RWPE2 (cell line): Measurements from ENCODE around the gene CLCF1.

Experiments
- ATAC-seq: fragments of 200-7000 bp; cut with Tn5 transposase; 3 replicates; pipeline ENCODE4 v1.9.1; 2021; ENCODE audit warnings: low read depth
- DNase-seq: peaks from one replicate; pipeline ENCODE4 v3.0.0-alpha.2; 2020; ENCODE audit warnings: low spot score
- H3K27ac ChIP-seq: fragments of 450-650 bp; 2 replicates; pipeline ENCODE4 v1.5.1; 2017; ENCODE audit warnings: mild to moderate bottlenecking; ENCODE audit not compliant: poor library complexity, severe bottlenecking
- H3K27me3 ChIP-seq: fragments of 250-450 bp; sonication (Bioruptor Pico); 2 replicates; pipeline ENCODE4 v1.5.1; 2021; ENCODE audit warnings: mild to moderate bottlenecking, moderate library complexity; ENCODE audit not compliant: insufficient read depth, poor library complexity, severe bottlenecking
- H3K36me3 ChIP-seq: fragments of 250-450 bp; sonication (Bioruptor Pico); 2 replicates; pipeline ENCODE4 v1.5.1; 2020; ENCODE audit warnings: low read depth, mild to moderate bottlenecking, moderate library complexity
- H3K4me1 ChIP-seq: fragments of 250-450 bp; sonication (Bioruptor Pico); 2 replicates; pipeline ENCODE4 v1.5.1; 2021; ENCODE audit warnings: mild to moderate bottlenecking, moderate library complexity; ENCODE audit not compliant: insufficient read depth, poor library complexity, severe bottlenecking
- H3K4me3 ChIP-seq: fragments of 250-450 bp; sonication (Bioruptor Pico); 2 replicates; pipeline ENCODE4 v1.5.1; 2021; ENCODE audit warnings: mild to moderate bottlenecking, moderate library complexity; ENCODE audit not compliant: severe bottlenecking
- H3K9me3 ChIP-seq: fragments of 250-450 bp; sonication (Bioruptor Pico); 2 replicates; pipeline ENCODE4 v1.5.1; 2021; ENCODE audit warnings: mild to moderate bottlenecking, moderate library complexity; ENCODE audit not compliant: severe bottlenecking
- TF ChIP-seq, protein P1 (sequence below): fragments of 450-650 bp; IDR thresholded peaks from one replicate; pipeline ENCODE4 v1.5.1; 2017; ENCODE audit warnings: mild to moderate bottlenecking, moderate library complexity; ENCODE audit not compliant: poor library complexity, severe bottlenecking

Gene CLCF1

GRCh38 chr11:67401495-67402191 is 28.2 kb upstream of the CLCF1 start, which contains the start of gene PPP1CA:
Gene PPP1CA, minus strand, starts transcription at chr11:67401858. Its CDS starts 76 bp downstream, at chr11:67401782.
- ATAC-seq (peak; percentile 82), DNase-seq (peak; percentile 86)
- Histone ChIP-seq H3K4me3 (peak within 1 kb of the TSS; percentile 78), H3K27ac (peak within 1 kb of the TSS; percentile 80), H3K9me3 (no peaks in the 10 kb centered on the region), H3K4me1 (no peaks in the 10 kb centered on the region), H3K36me3 (peaks cover 37% of the 10 kb centered on the region), H3K27me3 (no peaks in the 10 kb centered on the region)
- TF ChIP-seq, protein P1, sequence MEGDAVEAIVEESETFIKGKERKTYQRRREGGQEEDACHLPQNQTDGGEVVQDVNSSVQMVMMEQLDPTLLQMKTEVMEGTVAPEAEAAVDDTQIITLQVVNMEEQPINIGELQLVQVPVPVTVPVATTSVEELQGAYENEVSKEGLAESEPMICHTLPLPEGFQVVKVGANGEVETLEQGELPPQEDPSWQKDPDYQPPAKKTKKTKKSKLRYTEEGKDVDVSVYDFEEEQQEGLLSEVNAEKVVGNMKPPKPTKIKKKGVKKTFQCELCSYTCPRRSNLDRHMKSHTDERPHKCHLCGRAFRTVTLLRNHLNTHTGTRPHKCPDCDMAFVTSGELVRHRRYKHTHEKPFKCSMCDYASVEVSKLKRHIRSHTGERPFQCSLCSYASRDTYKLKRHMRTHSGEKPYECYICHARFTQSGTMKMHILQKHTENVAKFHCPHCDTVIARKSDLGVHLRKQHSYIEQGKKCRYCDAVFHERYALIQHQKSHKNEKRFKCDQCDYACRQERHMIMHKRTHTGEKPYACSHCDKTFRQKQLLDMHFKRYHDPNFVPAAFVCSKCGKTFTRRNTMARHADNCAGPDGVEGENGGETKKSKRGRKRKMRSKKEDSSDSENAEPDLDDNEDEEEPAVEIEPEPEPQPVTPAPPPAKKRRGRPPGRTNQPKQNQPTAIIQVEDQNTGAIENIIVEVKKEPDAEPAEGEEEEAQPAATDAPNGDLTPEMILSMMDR, result peak; percentile 88

DNA sequence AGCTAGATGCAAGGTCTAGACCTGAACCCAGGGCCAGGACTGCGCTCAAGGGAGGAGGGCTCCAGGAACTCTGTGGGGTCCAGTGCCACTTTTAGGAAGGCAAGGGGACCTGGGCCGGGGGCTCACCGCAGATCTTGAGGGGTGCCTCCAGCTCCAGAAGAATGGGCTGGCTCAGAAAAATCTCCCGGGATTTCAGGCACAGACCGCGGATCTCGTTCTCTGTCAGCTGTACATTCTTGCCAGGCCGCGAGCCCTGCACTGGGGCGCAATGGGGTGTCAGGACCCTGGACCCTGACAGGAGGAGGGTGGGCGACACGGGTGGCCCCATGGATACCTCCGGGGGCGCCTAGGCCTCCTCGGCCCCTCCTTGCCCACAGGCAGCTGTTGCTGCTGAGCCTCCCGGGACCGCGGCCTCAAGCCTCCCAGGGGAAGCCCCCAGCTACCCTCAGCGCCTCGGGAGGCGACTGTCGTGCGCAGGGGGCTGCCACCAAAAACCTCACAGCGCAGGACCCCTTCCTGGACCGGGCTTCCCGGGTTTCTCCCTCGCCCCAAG is 27.6 kb upstream of the CLCF1 start:
- peak overlapping the region; percentile 80 for H3K27ac ChIP-seq
- H3K27me3 ChIP-seq, result no peaks in the 10 kb centered on the region
- H3K4me1 ChIP-seq, result no peaks in the 10 kb centered on the region
- ATAC-seq (peak; percentile 7), DNase-seq (no peak)
- TF ChIP-seq, protein P1, result no peak
- H3K36me3 ChIP-seq, result peaks cover 41% of the 10 kb centered on the region
- peak overlapping the region; percentile 78 for H3K4me3 ChIP-seq
- H3K9me3 ChIP-seq, result no peaks in the 10 kb centered on the region

- Histone ChIP-seq H3K4me1 (no peaks in the 10 kb centered on the region), H3K27me3 (no peaks in the 10 kb centered on the region), H3K36me3 (peaks cover 41% of the 10 kb centered on the region), H3K27ac (peak overlapping the region; percentile 80), H3K9me3 (no peaks in the 10 kb centered on the region), H3K4me3 (peak overlapping the region; percentile 78)
- DNase-seq (no peak), ATAC-seq (no peak)
- TF ChIP-seq, protein P1, result no peak
These were observed 27.0 kb upstream of the CLCF1 start for GRCh38 chr11:67400251-67400941.

- H3K4me3 ChIP-seq, result no peak overlapping the region
- no peaks in the 10 kb centered on the region for H3K4me1 ChIP-seq
- TF ChIP-seq, protein P1, result no peak
- H3K27me3 ChIP-seq, result no peaks in the 10 kb centered on the region
- DNase-seq (no peak), ATAC-seq (no peak)
- H3K27ac ChIP-seq, result no peak overlapping the region
- no peaks in the 10 kb centered on the region for H3K9me3 ChIP-seq
- peaks cover 44% of the 10 kb centered on the region for H3K36me3 ChIP-seq
These were observed 25.5 kb upstream of the CLCF1 start for GRCh38 chr11:67398661-67399563.
